ENCODE measurements around the gene SHCBP1.

Gene SHCBP1

GRCh38 chr16:46614006-46614405, 7.2 kb downstream of the SHCBP1 start:
- DNase-seq (ENCODE audit: low read depth in 2 of 2), result no peak

DNA sequence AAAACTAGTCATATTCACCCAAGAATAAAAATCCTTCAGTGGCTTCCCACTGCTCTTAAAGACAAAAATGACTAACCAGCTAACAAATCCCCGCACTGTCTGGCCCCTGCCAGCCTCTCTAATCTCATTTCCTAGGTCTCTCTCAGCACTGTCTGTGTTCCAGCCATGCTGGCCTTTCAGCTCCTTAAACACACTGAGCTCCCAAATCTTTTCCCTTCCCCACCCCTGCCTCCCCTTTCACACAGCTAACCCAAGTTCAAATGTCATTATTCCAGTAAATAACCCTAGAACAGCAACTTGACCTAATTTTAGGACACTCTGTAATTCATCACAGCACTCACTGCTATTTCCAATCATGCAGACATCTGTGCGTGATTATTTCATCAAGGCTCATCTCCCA, 7.8 kb downstream of the SHCBP1 start:
- DNase-seq (ENCODE audit: low read depth in 2 of 2), result no peak

GRCh38 chr16:46612121-46612520, 9.1 kb downstream of the SHCBP1 start:
- DNase-seq (ENCODE audit: low read depth in 2 of 2), result no peak

DNA sequence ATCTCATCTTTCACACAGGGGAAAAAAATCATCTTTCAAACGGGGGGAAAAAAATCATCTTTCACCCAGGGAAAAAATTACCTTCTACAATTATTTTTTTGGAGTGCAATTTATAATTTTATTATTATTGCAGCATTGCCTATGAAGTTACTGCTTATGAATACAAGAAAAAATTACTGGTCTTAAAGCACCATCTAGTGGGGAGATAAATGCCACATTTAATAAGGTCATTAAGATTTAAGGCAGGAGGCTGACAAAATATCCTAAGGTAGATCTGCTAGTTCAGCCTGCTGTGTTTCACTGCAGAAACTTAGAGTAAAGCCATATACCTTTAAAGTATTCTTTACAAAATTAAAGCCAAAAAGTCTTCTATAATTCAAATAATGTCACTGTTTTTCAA, 13.7 kb downstream of the SHCBP1 start:
- no peak for DNase-seq (ENCODE audit: low read depth in 2 of 2)

DNA sequence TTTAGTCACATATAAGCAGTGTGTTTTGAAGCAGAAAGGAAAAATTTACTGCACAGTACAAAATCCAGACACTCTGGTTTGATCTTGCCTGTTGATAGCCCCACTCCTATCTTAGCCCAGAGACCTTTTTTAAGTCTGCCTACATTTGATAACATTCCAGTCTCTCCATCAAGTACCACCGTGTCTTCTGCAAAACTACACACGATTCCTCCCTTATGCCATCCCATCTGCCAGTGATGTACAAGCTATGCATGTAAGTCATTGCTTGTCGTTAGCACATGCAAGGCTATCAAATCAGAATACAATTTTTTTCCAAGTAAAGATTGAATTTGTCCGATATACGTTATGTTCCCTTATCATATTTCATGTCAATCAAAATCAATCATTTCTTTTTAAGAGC, 14.9 kb downstream of the SHCBP1 start:
- no peak for DNase-seq (ENCODE audit: low read depth in 2 of 2)

- DNase-seq (ENCODE audit: low read depth in 2 of 2), result no peak
These were observed 29.9 kb downstream of the SHCBP1 start for GRCh38 chr16:46591257-46591656.

DNA sequence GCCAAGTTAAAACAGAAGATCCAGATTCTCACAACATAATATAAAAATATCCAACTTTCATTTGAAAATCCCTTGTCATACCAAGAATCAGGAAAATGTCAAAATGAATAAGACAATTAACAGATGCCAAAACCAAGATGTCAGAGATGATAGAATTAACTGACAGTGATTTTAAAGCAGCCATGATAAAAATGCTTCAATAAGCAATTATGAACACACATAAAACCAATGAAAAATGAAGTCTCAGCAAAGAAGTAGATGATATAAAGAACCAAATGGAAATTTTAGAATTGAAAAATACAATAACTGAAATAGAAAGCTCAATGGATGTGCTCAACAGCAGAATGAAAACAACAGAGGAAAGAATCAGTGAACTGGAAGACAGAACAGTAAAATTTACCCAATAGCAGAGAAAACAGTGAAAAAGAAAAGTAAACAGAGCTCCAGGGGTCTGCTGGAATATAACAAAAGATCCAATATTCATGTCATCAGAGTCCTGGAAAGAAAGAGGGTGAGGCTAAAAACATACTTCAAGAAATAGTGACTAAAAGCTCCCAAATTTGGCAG, 35.1 kb downstream of the SHCBP1 start:
- no peak for DNase-seq (ENCODE audit: low read depth in 2 of 2)

DNA sequence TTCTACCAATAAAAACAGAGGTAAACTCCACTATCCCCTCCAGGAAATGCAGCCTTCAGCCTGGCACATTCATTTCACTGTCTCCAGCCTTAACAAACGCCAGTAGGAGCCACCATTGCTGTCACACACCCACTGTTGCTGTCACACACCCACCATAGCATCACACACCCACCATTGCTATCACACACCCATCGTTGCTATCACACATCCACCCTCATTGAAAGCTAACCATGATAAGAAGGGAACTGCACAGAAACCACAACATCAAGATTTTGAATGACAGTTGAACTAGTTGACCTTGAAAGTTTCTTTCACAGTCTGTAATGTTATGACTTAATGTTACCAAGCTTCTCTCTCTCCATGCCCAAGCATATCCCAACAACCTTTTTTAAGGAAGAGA, 38.1 kb downstream of the SHCBP1 start:
- no peak for DNase-seq (ENCODE audit: low read depth in 2 of 2)

DNA sequence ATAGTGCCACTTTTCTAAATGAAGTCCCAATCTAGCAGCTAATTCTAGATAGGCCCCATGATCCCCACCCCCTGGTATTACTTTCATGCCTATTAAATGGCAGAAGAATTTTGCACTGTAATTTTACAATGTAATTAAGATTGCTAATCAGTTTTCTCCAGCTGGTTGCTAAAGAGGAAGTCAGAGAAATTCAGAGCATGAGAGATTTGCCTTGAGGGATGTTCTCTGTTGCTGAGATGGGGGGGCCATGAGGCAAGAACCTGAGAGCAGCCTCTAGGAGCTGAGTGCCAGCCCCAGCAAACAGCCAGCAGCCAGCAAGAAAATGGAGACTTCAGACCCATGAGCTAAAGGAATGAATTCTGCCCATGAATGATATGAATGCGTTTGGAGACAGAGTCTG, 38.9 kb downstream of the SHCBP1 start:
- DNase-seq (ENCODE audit: low read depth in 2 of 2), result no peak

GRCh38 chr16:46577988-46578579, 43.1 kb downstream of the SHCBP1 start:
- no peak for DNase-seq (ENCODE audit: low read depth in 2 of 2)

GRCh38 chr16:46573834-46574159, 47.4 kb downstream of the SHCBP1 start:
- DNase-seq (ENCODE audit: low read depth in 2 of 2), result no peak

DNA sequence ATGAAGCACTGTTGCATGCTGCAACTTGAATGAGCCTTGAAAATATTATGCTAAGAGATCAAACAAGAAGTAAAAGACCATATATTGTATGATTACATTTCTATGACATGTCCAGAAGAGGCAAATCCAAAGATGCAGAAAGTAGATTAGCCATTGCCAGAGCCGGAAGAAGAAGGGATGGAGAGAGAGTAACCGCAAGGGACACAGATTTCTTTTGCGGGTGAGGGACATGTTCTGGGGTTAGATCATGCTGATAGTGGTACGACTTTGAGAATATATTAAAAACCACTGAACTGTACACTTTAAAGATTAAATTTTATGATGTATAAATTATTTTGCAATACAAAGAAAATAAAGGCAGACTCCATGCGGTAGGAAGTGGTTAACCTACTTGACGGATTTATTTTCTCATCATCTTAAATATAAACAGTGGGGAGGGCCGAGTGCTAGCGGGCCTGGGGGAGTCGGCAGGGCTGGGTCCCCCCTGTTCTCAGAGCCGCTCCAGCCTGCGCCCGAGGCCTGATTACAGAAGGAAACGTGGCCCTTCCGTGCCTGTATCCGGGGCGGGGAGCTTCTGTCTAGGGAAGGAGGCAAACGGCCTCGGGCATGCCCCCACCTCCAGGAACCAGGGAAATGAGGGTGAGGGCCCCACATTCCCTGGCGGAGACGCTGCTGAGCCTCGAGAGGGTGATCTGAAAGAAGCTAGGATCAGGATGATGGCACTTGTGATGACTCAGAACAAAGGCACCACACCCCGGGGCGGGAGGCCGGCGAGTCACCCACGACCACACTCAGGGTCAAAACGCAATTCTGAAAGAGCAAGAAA, 48.0 kb downstream of the SHCBP1 start:
- DNase-seq (ENCODE audit: low read depth in 2 of 2), result no peak

DNA sequence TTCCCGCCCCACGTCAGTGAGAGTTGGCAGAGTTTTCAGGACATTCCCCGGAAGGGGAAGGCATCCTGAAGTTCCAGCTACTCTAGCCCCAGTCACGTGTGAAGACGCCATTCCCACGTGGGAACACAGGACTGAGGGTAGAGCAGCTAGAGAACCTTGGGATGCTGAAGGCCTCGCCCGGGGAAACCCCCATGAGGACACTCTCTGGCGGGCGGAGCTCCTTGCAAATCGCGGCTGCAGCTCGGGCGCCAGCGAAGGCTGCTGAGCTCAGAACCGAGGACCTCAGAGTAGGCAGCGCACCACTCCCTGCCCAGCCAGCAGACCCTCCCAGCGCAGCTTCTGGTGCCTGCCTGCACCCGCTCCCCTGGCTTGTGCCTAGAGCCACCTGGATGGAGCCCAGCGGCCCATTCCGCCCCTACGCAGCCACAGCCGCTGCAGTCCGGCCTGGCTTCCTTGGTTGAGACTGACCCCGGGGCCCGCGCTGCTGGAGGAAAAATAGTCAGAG, 51.9 kb downstream of the SHCBP1 start:
- no peak for DNase-seq (ENCODE audit: low read depth in 2 of 2)

- DNase-seq (ENCODE audit: low read depth in 2 of 2), result no peak
These were observed 52.5 kb downstream of the SHCBP1 start for GRCh38 chr16:46568472-46569230.

- no peak for DNase-seq (ENCODE audit: low read depth in 2 of 2)
These were observed 58.2 kb downstream of the SHCBP1 start for GRCh38 chr16:46562979-46563378.

DNA sequence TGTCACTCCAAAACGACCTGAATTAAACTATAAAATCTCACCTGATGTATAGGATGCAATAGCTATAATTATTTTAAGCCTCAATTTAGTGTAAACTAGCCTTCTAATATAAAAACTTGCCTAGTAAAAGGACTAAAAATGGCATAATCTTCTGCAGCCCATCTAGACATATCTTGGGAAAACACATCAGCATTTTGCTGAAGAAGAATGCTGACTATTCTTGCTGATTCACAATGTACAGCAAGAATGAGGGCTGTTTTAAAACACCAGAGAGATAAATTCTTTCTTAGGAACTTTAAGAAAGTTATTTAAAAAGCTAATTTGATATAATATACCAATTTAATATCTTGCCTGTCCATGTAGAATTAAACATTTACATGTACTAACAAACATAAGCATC, 63.2 kb downstream of the SHCBP1 start:
- DNase-seq (ENCODE audit: low read depth in 2 of 2), result no peak

DNA sequence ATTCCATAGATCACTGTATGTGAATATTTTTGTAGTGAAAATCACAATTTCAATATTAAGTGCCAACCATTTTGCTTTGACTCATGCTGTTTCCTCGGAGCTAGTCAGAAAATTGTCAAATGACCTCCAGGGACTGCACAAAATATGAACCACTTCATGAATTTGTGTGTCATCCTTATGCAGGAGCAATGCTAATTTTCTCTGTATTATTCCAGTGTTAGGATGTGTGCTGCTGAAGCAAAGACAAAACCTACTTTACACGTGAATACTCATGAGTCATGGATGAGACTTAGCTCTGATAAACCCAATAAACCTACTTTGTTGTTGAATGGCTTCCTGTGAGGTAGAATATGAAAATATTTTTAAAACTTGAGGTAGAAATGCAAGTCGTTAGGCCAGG, 65.2 kb downstream of the SHCBP1 start:
- no peak for DNase-seq (ENCODE audit: low read depth in 2 of 2)

DNA sequence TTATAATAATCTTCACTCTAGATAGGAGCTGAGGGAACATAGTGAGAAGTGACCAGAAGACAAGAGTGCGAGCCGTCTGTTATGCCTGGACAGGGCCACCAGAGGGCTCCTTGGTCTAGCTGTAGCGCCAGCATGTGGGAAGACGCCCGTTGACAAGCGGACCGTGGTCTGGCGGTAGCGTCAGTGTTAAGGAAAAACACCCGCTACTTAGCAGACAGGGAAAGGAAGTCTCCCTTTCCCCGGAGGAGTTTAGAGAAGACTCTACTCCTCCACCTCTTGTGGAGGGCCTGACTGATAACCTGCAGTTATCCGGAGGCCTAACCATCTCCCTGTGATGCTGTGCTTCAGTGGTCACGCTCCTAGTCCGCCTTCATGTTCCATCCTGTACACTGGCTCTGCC, 66.7 kb downstream of the SHCBP1 start:
- DNase-seq (ENCODE audit: low read depth in 2 of 2), result peak in 1 of 2 donors; percentile 6

DNA sequence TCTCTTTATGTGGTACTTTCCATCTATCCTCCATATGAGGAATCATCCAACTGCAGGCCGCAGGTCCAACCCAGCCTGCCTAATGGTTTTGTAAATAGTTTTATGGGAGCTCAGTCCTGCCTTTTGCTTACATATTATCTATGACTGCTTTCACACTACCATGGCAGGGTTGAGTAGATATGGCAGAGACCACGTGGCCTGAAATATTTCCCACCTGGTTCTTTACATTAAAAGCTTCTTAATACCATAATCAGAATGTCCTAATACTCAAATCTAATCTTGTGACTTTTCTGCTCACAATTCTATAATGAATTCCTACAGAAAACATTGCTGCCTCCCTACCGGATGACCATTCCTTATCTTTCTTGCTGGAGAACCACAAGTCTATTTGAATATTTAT, 71.7 kb downstream of the SHCBP1 start:
- no peak for DNase-seq (ENCODE audit: low read depth in 2 of 2)

All from stimulated activated CD8-positive, alpha-beta memory T cell treated with anti-CD3 and anti-CD28 coated beads, Interleukin-7, amount 100 ng/mL, for 1 hour (primary cell).